ENCODE measurements around the gene FNBP1. TPM values are rescaled to one million over a fixed set of nuclear protein-coding genes. Genes with fewer than 3 reads are reported as not detected.

FNBP1 gene
- polyA plus RNA-seq, 3 donors: 37.6 to 60.7 (median 51.4) TPM

DNA sequence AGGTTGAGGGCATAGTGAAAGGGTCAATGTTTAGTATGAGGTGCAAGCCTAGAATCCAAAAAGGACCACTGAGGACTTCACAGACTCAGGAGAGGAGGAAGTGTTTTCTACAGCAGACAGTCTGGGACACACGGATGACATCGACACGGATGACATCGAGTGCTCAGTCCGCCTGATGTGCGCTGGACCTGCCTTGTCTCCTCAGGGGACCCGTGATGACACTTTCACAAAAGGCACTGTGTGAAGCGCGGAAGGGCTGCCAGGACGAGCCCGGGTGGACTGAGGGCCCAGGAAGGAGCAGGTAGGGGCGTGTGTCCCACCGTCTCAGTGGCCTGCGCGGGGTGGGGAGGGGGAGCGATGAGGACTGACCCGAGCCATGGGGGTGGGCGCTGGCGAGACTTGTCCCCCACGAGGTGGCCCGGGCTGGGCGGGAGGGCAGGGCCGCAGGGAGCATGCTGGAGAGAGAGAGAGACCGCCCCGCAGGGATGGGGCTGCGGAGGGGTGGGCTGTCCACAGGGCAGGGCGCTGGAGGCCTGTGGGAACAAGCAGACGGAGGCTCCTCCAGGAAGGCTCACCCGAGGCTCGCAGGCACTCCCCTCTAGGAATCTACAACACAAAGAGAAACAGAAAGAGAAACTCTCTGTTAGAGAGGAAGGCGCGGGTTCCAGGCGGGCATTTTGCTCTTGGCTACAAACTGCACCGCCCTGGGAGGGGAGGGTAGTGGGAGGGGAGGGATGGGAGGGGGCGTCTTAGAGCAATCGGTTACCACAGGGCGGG, 152.9 kb downstream of the FNBP1 start:
- Mint-ChIP-seq H3K27ac (peak overlapping the region; percentile 94 to 99 (median 98)), H3K27me3 (ENCODE audit: low read depth in 3 of 3) (peaks cover 0 to 3% (median 0%) of the 10 kb centered on the region in 3 donors), H3K4me1 (peaks cover 66% of the 10 kb centered on the region), H3K9me3 (no peaks in the 10 kb centered on the region), H3K4me3 (peak overlapping the region; percentile 75 to 85), H3K36me3 (peaks cover 32 to 44% of the 10 kb centered on the region in 2 donors)
- Histone ChIP-seq H3K4me2 (replicated peaks; ENCODE audit: extremely low read depth, low read length, poor library complexity, severe bottlenecking) (peak overlapping the region; percentile 97), H3K79me2 (ENCODE audit: insufficient read depth, low read length) (peaks cover 25% of the 10 kb centered on the region), H3K9ac (ENCODE audit: insufficient read depth, low read length, poor library complexity, severe bottlenecking) (peak overlapping the region; percentile 41), H3K27ac (ENCODE audit: low read depth in 1 of 2, low read length in 2 of 2) (peak overlapping the region; percentile 84 to 92), H3K4me1 (ENCODE audit: control insufficient read depth in 1 of 2, insufficient read depth in 2 of 2, low read length in 2 of 2) (peaks cover 57 to 59% of the 10 kb centered on the region in 2 donors), H4K20me1 (ENCODE audit: insufficient read depth, low read length) (no peaks in the 10 kb centered on the region), H3K9me3 (replicated peaks in 1 of 2; ENCODE audit: control insufficient read depth in 1 of 2, insufficient read depth in 1 of 2, low read length in 2 of 2) (no peaks in the 10 kb centered on the region), H3K36me3 (replicated peaks in 1 of 2; ENCODE audit: control insufficient read depth in 1 of 2, insufficient read depth in 2 of 2, low read length in 2 of 2) (peaks cover 8 to 19% of the 10 kb centered on the region in 2 donors), H3K4me3 (replicated peaks in 1 of 3; ENCODE audit: low read depth in 2 of 3, low read length in 3 of 3) (peak overlapping the region; percentile 9 to 90 (median 31)), H3K27me3 (ENCODE audit: control insufficient read depth in 2 of 2, insufficient read depth in 2 of 2, low read length in 2 of 2) (no peaks in the 10 kb centered on the region), H2AFZ (ENCODE audit: insufficient read depth, low read depth, low read length, poor library complexity, severe bottlenecking) (peak overlapping the region; percentile 26)
- peak; percentile 71 to 78 (median 74) for DNase-seq
- intact Hi-C loops (cut with micrococcal nuclease): loop anchor here (5.0 to 10.0 kb wide), 5 partner anchors 52 to 345 kb away; partner anchors contain the start of gene FNBP1 (in 2 of the 2)
- 53% methylated on average over 14 of the region's 37 CpGs for WGBS (ENCODE audit: insufficient coverage)
- no peak for TF ChIP-seq CTCF (IDR thresholded peaks at IDR 0.05)

DNA sequence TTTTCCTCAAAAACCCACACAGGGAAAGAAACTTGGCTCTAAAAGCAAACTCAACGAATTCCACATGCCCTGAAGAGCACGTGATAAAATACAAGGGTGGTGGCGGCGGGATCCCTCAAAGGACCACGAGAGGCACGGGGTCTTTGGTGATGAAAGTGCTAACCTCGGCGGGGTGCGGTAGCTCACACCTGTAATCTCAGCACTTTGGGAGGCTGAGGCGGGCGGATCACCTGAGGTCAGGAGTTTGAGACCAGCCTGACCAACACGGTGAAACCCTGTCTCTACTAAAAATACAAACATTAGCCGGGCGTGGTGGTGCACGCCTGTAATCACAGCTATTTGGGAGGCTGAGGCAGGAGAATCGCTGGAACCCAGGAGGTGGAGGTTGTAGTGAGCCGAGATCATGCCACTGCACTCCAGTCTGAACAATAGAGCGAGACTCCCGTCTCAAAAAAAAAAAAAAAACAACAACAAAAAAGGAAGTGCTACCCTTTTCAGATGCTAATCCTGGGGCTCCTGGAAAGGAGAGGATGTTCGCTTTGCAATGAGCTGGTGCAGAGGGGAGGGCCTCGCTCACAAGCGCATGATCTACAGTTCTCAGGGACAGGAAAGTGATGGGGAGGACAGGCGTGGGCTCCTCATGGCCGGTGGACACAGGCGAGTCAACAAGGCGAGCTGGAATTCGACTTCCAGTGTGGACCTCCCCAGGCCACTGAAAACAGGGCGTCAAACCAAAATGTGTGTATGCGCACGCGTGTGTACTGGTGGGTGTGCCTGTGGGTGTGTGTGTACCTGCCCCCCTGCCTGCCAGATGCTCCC, 153.7 kb downstream of the FNBP1 start:
- Mint-ChIP-seq H3K27me3 (ENCODE audit: low read depth in 3 of 3) (peaks cover 0 to 3% (median 0%) of the 10 kb centered on the region in 3 donors), H3K9me3 (no peaks in the 10 kb centered on the region), H3K36me3 (peaks cover 25 to 36% of the 10 kb centered on the region in 2 donors), H3K4me1 (peaks cover 72% of the 10 kb centered on the region), H3K4me3 (peak overlapping the region; percentile 85 to 97), H3K27ac (peak overlapping the region; percentile 94 to 99 (median 98))
- no peak for TF ChIP-seq CTCF (IDR thresholded peaks at IDR 0.05)
- H3K9ac ChIP-seq (ENCODE audit: insufficient read depth, low read length, poor library complexity, severe bottlenecking): peak overlapping the region; percentile 70
- intact Hi-C loops (cut with micrococcal nuclease): loop anchor here (5.0 to 10.0 kb wide), 5 partner anchors 53 to 345 kb away; partner anchors contain the start of gene FNBP1 (in 2 of the 2)
- no peaks in the 10 kb centered on the region for H4K20me1 ChIP-seq (ENCODE audit: insufficient read depth, low read length)
- peak; percentile 54 to 69 (median 56) for DNase-seq
- peaks cover 3 to 11% of the 10 kb centered on the region in 2 donors for H3K36me3 ChIP-seq (replicated peaks in 1 of 2; ENCODE audit: control insufficient read depth in 1 of 2, insufficient read depth in 2 of 2, low read length in 2 of 2)
- 60% methylated on average over 9 of the region's 31 CpGs for WGBS (ENCODE audit: insufficient coverage)
- peak overlapping the region; percentile 26 for H2AFZ ChIP-seq (ENCODE audit: insufficient read depth, low read depth, low read length, poor library complexity, severe bottlenecking)
- H3K27ac ChIP-seq (ENCODE audit: low read depth in 1 of 2, low read length in 2 of 2): peak overlapping the region; percentile 84 to 92
- H3K27me3 ChIP-seq (ENCODE audit: control insufficient read depth in 2 of 2, insufficient read depth in 2 of 2, low read length in 2 of 2): no peaks in the 10 kb centered on the region
- peak overlapping the region; percentile 97 for H3K4me2 ChIP-seq (replicated peaks; ENCODE audit: extremely low read depth, low read length, poor library complexity, severe bottlenecking)
- H3K4me1 ChIP-seq (ENCODE audit: control insufficient read depth in 1 of 2, insufficient read depth in 2 of 2, low read length in 2 of 2): peaks cover 63 to 67% of the 10 kb centered on the region in 2 donors
- H3K79me2 ChIP-seq (ENCODE audit: insufficient read depth, low read length): peaks cover 29% of the 10 kb centered on the region
- H3K9me3 ChIP-seq (replicated peaks in 1 of 2; ENCODE audit: control insufficient read depth in 1 of 2, insufficient read depth in 1 of 2, low read length in 2 of 2): no peaks in the 10 kb centered on the region
- H3K4me3 ChIP-seq (replicated peaks in 1 of 3; ENCODE audit: low read depth in 2 of 3, low read length in 3 of 3): peak overlapping the region in 1 of 3 experiments; percentile 90
